GM18867 (cell line): ENCODE results near the gene AKAP13.

ENCODE experiments used
- ATAC-seq: cut with Tn5 transposase; IDR thresholded peaks from one replicate; pipeline ENCODE4 v1.9.1; 2021; ENCODE audit warnings: mild to moderate bottlenecking, moderate library complexity; ENCODE audit not compliant: unreplicated experiment

Gene AKAP13

GRCh38 chr15:85718981-85719380 is 338.6 kb downstream of the AKAP13 start:
- no peak for ATAC-seq

- ATAC-seq: no peak
These were observed 342.2 kb downstream of the AKAP13 start for GRCh38 chr15:85722374-85723152.

GRCh38 chr15:85723960-85724945 is 343.9 kb downstream of the AKAP13 start:
- ATAC-seq: no peak

GRCh38 chr15:85725019-85725418 is 344.6 kb downstream of the AKAP13 start:
- no peak for ATAC-seq

GRCh38 chr15:85725564-85725963 is 345.2 kb downstream of the AKAP13 start:
- ATAC-seq: no peak

GRCh38 chr15:85726454-85726853 is 346.1 kb downstream of the AKAP13 start:
- ATAC-seq: no peak

- no peak for ATAC-seq
These were observed 346.7 kb downstream of the AKAP13 start for GRCh38 chr15:85727068-85727467.

GRCh38 chr15:85730001-85730820 is 349.8 kb downstream of the AKAP13 start:
- ATAC-seq: peak; percentile 69

GRCh38 chr15:85733416-85733815 is 353.0 kb downstream of the AKAP13 start:
- ATAC-seq: no peak

GRCh38 chr15:85737061-85737460 is 356.7 kb downstream of the AKAP13 start:
- no peak for ATAC-seq

GRCh38 chr15:85741021-85741421 is 360.6 kb downstream of the AKAP13 start:
- no peak for ATAC-seq

- ATAC-seq: no peak
These were observed 361.3 kb downstream of the AKAP13 start for GRCh38 chr15:85741662-85742061.

- no peak for ATAC-seq
These were observed 361.9 kb downstream of the AKAP13 start for GRCh38 chr15:85742186-85742821.

- no peak for ATAC-seq
These were observed 363.1 kb downstream of the AKAP13 start for GRCh38 chr15:85743392-85744055.

GRCh38 chr15:85744579-85744978 is 364.2 kb downstream of the AKAP13 start:
- ATAC-seq: no peak

- no peak for ATAC-seq
These were observed 364.6 kb downstream of the AKAP13 start for GRCh38 chr15:85745023-85745422.

- no peak for ATAC-seq
These were observed 365.2 kb downstream of the AKAP13 start for GRCh38 chr15:85745525-85746150.

- ATAC-seq: no peak
These were observed 366.2 kb downstream of the AKAP13 start for GRCh38 chr15:85746641-85747040.

GRCh38 chr15:85748176-85748575 is 367.8 kb downstream of the AKAP13 start:
- ATAC-seq: no peak
